Dendritic cell treated with granulocyte-macrophage colony-stimulating factor and Interleukin-4, amounts not matched to agents 40 ng/mL and 50 ng/mL, for 4 days (primary cell): ENCODE measurements around the gene CCDC92.

Experiments used
- H3K27ac Mint-ChIP-seq: one replicate; pipeline ENCODE4 v1.8.0; 2022; ENCODE audit warnings: mild to moderate bottlenecking, mixed read lengths
- H3K27me3 Mint-ChIP-seq: one replicate; pipeline ENCODE4 v1.8.0; 2022; ENCODE audit warnings: mild to moderate bottlenecking, mixed read lengths
- H3K36me3 Mint-ChIP-seq: one replicate; pipeline ENCODE4 v1.8.0; 2022; ENCODE audit warnings: low read depth, mixed read lengths
- H3K4me1 Mint-ChIP-seq: one replicate; pipeline ENCODE4 v1.8.0; 2022; ENCODE audit warnings: low read depth, mixed read lengths
- H3K4me3 Mint-ChIP-seq: one replicate; pipeline ENCODE4 v1.8.0; 2022; ENCODE audit warnings: mild to moderate bottlenecking, moderate library complexity, mixed read lengths
- H3K9me3 Mint-ChIP-seq: one replicate; pipeline ENCODE4 v1.8.0; 2022; ENCODE audit warnings: mixed read lengths
- intact Hi-C: fragments of 100-400 bp; cut with micrococcal nuclease; formaldehyde crosslinking; loops from one replicate; pipeline ENCODE4 v1.15.0; 2022

Gene CCDC92

DNA sequence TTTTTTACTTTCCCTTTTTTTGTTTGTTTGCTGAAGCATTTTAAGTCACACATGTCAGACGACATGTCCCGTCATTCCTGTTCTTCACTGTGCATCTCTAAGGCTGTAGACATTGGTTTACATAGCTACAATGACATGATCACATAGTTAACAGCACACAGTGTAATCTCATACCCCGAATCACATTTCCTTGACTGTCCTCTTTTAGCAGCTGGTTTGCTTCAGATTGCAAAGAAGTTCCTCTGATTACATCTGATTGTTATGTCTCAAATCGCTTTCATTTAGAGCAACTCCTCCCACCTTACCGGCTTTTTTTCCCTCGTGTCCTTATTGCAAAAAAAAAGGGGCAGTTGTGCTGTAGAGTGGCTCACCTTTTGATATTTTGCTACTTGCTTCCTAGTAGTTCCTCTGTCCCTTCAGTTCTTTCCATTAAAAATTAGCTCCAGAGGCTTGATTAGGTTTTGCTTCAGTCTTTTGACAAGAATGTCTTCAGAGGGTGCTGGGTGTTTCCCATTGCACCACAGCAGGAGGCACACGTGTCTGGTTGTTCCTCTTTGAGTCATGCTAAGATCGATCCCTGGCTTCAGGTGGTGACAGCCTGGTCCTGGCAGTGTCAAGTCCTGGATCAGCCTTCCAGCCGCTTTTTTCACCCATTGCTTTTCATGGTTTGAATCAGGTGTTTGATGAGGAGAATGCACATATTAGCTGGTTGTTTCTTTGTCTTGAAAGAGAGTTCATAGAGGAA, 35.4 kb upstream of the CCDC92 start:
- H3K4me1 Mint-ChIP-seq, result peaks cover 30% of the 10 kb centered on the region
- H3K9me3 Mint-ChIP-seq, result no peaks in the 10 kb centered on the region
- H3K27me3 Mint-ChIP-seq, result no peaks in the 10 kb centered on the region
- intact Hi-C loops, result no loop called here
- H3K4me3 Mint-ChIP-seq, result no peak overlapping the region
- no peak overlapping the region for H3K27ac Mint-ChIP-seq
- peaks cover 36% of the 10 kb centered on the region for H3K36me3 Mint-ChIP-seq

DNA sequence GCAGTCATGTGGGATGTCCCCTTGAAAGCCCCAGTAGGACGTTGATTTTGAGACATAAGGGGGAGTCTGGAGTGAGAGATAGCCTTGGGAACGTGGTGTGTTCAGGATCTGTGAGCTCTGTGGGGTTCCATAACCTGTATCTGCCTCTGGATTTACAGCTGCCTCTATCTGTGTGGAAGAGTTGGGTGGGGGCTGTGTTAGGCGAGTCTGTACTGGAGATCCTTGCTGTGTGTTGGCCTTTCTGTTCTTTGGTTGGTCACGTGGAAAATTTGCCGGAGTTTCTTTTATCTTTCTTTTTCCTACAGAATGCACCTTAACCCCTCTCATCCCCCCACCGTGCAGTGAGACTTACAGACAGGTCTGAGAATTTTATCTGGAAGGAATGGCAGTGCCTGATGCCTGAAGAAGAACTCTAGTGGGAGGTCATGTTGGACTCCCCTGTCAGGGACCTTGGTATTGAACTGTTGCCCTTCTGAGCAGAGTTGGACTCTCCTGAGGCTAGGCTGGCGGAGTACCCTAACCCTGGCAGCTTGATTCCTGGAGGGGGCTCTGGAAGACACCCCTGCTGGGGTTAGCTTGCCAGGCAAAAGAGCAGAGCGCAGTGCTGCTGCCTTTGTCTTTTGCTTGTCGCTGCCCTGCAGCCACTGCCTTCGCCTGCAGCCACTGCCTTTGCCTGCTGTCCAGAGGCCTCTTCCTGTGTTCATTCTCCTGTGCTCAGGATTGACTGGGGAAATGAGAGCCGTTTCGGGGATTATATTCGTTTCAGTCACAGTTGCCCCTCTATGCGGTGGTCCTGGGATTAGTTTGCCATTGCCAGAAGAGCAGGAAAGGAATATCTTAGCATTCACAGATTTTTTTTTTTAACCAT, 34.4 kb upstream of the CCDC92 start:
- Mint-ChIP-seq H3K27me3 (no peaks in the 10 kb centered on the region), H3K36me3 (peaks cover 27% of the 10 kb centered on the region), H3K4me1 (peaks cover 30% of the 10 kb centered on the region), H3K4me3 (no peak overlapping the region), H3K27ac (peak overlapping the region; percentile 4), H3K9me3 (no peaks in the 10 kb centered on the region)
- intact Hi-C loops, result no loop called here

DNA sequence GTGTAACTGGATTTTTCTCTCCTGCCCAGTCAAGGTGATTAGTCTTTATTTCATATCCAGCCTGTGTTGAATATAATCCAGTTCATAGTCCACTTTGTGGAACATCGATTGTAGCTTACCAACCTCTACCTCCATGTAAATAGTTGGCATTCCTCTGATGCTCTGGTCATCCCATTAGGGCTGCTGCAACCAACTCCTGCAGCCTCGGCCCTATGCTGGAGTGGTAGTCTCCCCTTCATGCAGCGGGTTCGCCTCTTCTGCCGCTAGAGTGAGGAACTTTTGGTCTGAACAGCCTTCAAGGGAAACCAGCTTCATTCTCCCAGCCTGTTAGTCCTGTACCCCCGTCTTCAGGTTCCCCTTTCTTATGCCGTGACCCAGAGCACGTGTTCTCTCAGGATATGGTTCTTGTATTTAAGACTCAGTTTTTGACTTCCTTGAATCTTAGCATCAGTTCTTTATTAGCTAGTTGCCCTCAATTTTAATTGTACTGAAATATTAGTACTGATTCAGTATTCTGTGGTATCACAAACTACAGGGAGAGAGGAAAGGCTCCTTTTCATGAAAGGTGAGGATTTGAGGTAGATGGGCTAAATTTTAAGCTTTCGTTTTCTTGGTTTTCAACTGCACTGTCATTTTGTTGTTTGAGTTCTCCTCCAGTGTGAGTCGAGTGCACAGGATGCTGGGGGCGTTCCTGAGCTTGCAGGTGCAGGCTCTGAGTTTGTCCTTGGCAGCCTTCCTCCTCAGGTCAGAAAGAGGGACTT, 33.6 kb upstream of the CCDC92 start:
- no peak overlapping the region for H3K4me3 Mint-ChIP-seq
- peaks cover 18% of the 10 kb centered on the region for H3K36me3 Mint-ChIP-seq
- no peaks in the 10 kb centered on the region for H3K9me3 Mint-ChIP-seq
- H3K27me3 Mint-ChIP-seq, result no peaks in the 10 kb centered on the region
- peaks cover 30% of the 10 kb centered on the region for H3K4me1 Mint-ChIP-seq
- intact Hi-C loops, result no loop called here
- peak overlapping the region; percentile 4 for H3K27ac Mint-ChIP-seq

DNA sequence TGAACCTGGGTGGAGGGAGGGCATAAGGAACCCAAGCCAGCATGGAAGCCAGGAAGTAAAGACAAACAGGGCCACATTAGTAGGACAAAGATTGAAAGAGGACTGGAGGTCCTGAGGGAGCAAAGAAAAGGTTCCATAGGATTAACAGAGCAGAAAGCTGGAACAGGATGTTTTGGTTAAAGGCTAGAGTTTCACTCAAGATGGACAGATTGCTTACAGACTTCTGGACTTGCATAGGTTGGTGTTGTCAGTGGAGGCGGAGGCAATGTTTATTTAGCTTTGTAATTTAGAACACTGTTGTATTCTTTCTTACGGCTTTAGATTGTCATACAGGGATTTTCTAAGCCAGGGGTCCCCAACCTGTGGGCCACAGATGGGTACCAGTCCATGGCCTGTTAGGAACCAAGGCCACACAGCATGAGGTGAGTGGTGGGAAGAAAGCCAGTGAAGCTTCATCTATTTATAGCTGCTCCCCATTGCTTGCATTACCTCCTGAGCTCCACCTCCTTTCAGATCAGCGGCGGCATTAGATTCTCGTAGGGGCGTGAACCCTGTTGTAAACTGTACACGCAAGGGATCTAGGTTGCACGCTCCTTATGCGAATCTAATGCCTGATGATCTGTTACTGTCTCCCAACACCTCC, 31.7 kb upstream of the CCDC92 start:
- Mint-ChIP-seq H3K4me1 (peaks cover 30% of the 10 kb centered on the region), H3K27me3 (no peaks in the 10 kb centered on the region), H3K4me3 (no peak overlapping the region), H3K9me3 (no peaks in the 10 kb centered on the region), H3K36me3 (peaks cover 8% of the 10 kb centered on the region), H3K27ac (no peak overlapping the region)
- intact Hi-C loops, result no loop called here

DNA sequence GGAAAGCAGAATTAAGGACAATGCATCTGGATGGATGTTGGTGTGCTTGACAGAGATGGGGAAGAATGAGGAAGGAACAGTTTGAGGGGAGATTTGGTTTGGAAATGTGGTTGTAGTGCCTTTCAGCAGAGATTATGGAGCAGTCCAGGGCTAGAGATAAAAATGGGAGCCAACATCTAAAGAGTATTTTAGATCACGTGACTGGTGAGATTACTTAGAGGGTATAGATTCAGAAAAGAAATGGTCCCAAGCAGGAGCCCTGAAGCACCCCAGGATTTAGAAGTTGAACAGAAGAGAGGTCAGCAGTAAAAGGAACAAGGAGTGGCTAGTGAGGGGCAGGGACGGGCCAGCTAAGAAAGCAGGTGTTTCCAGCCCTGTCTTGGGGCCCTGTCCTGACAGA, 30.0 kb upstream of the CCDC92 start:
- no peak overlapping the region for H3K27ac Mint-ChIP-seq
- no peaks in the 10 kb centered on the region for H3K27me3 Mint-ChIP-seq
- intact Hi-C loops, result no loop called here
- peaks cover 22% of the 10 kb centered on the region for H3K4me1 Mint-ChIP-seq
- H3K36me3 Mint-ChIP-seq, result peaks cover 16% of the 10 kb centered on the region
- H3K4me3 Mint-ChIP-seq, result no peak overlapping the region
- H3K9me3 Mint-ChIP-seq, result no peaks in the 10 kb centered on the region

DNA sequence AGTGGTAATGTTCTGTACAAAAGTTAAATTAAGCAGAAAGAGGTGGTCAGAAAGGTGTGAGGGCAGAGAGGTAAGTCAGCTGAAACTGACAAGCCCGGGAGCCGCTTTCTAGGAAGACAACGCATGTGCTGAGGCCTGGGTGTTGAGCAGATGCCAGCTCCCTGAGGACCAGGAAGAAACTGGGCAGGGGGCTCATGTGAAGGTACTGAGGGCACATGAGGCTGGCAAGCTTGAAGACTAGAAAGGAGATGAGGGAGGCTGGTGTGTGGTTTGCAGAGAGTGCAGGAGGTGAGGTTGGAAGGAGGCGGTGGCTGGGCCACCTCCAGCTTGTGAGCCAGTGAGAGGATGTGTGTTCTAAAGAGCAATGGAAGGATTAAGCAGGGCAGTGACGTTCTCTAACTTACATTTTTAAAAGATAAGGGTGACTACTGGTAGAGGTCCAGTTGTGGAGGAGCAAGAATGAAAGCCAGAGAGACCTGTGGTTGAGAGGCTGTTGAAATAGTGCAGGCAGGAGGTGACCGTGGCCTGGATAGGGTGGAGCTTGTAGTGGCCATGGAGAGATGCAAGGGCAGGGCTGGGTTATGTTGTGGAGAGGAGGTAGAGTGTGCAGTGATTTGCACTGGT, 29.5 kb upstream of the CCDC92 start:
- Mint-ChIP-seq H3K4me1 (peaks cover 17% of the 10 kb centered on the region), H3K27ac (no peak overlapping the region), H3K27me3 (no peaks in the 10 kb centered on the region), H3K9me3 (no peaks in the 10 kb centered on the region), H3K36me3 (peaks cover 15% of the 10 kb centered on the region), H3K4me3 (no peak overlapping the region)
- intact Hi-C loops, result no loop called here

DNA sequence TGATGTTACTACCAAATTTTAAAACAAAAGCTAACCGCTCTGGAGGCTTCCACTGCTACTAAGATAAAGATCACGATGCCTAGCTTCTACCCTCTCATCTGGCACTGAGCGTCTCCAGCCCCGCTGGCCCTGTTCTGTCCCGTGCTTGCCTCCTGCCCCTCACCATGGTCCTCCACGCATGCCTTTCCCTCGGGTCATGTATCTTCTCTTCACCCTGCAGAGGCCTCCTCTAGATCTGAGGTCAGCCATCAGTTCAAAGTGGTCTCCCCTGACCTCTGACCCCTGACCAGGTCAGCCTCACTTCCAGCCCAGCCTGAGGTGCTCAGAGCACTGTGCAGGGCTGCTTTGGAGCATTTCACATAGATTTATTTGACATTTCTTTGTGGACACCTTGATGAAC, 28.7 kb upstream of the CCDC92 start:
- Mint-ChIP-seq H3K4me3 (no peak overlapping the region), H3K36me3 (peaks cover 19% of the 10 kb centered on the region), H3K4me1 (peaks cover 9% of the 10 kb centered on the region), H3K9me3 (no peaks in the 10 kb centered on the region), H3K27ac (no peak overlapping the region), H3K27me3 (no peaks in the 10 kb centered on the region)
- intact Hi-C loops, result no loop called here

DNA sequence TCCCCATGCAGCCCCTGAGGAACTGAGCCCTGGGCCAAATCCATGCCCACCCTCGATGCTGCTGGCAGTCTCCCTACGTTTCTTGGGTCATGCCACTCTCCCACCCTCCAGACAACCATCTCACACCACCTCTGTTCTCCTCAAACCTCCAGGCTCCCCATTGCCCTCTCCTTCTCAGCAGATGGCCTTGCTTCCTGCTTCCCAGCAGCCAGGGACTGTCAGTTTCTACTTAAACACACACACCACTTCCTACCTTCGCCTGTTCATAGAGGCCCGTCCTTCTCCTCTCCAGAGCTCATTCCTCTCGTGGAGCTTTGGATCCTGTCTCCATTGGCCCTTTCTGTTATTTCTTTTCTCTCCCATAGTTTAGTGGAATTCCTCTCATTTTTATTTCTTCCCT, 27.5 kb upstream of the CCDC92 start:
- no peaks in the 10 kb centered on the region for H3K9me3 Mint-ChIP-seq
- intact Hi-C loops, result no loop called here
- no peaks in the 10 kb centered on the region for H3K27me3 Mint-ChIP-seq
- H3K36me3 Mint-ChIP-seq, result peaks cover 32% of the 10 kb centered on the region
- no peak overlapping the region for H3K27ac Mint-ChIP-seq
- no peak overlapping the region for H3K4me3 Mint-ChIP-seq
- no peaks in the 10 kb centered on the region for H3K4me1 Mint-ChIP-seq

DNA sequence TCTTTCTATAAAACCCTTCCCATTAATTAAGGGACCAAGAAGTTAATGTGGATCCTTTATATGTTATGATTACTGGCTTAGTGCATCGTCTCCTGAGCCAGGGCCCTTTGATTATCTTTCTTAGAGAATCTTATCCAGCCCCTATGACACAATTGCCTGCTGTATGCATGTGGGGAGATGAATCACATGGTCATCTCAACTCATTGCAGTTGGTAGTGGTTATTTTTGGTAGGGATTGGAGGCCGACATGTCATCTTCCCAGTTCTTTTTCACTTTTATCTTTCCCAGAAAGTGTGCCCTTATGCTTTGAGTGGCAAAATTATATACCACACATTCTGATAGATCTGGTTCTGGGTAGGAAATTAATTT, 26.3 kb upstream of the CCDC92 start:
- H3K4me1 Mint-ChIP-seq, result no peaks in the 10 kb centered on the region
- H3K9me3 Mint-ChIP-seq, result no peaks in the 10 kb centered on the region
- peaks cover 39% of the 10 kb centered on the region for H3K36me3 Mint-ChIP-seq
- intact Hi-C loops, result no loop called here
- no peak overlapping the region for H3K27ac Mint-ChIP-seq
- H3K4me3 Mint-ChIP-seq, result no peak overlapping the region
- H3K27me3 Mint-ChIP-seq, result no peaks in the 10 kb centered on the region

DNA sequence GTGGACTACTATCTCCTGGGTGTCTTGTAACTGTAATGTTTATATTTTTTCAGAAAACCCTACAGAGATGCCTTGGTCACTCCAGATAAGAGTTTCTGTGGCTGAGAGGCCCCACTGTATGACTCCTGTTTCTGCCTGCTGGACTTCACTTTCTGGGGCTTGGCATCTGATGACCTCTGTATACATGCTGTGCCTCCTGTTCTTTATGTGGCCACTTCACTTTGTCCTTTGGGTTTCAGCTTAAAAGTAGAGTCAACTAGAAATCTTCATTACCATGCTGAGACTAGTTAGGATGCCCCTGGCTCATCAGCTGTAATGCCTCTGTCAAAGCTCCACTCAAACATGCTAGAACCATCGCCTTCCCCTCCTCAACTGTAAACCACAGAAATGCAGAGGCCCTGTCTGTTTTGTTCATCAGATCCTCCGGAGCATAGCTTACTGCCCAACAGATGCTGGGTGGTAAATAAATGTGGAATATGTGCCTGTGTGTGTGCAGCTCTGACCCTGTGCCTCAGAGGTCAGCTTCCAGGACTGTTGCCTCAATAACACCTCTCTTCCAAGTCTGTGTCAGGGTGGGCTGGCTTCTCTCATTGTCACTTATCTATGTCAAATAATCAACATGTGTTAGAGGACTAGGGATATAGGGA, 25.8 kb upstream of the CCDC92 start:
- Mint-ChIP-seq H3K4me1 (no peaks in the 10 kb centered on the region), H3K4me3 (no peak overlapping the region), H3K9me3 (no peaks in the 10 kb centered on the region), H3K27ac (no peak overlapping the region), H3K36me3 (peaks cover 44% of the 10 kb centered on the region), H3K27me3 (no peaks in the 10 kb centered on the region)
- intact Hi-C loops, result no loop called here

DNA sequence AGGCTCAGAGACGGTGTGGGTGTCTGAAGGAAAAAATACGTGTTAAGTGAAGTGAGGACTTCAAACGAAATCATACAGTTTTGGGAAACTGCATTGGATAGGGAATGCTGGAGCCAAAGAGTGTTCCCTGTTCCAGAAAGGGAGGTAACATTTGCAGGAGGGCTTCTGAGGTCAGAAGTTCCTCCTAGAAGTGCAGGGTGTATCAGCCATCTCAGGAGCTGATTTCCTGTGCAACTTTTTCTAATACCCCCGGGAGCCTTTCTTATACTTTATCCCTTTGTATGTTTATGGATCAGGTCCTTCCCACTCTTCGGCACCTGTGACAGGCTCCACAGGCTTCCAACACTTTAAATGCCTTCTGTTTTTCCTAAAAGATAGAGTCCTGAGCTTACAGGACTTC, 25.3 kb upstream of the CCDC92 start:
- H3K36me3 Mint-ChIP-seq, result peaks cover 49% of the 10 kb centered on the region
- no peak overlapping the region for H3K4me3 Mint-ChIP-seq
- no peaks in the 10 kb centered on the region for H3K4me1 Mint-ChIP-seq
- no peaks in the 10 kb centered on the region for H3K9me3 Mint-ChIP-seq
- no peak overlapping the region for H3K27ac Mint-ChIP-seq
- intact Hi-C loops, result no loop called here
- H3K27me3 Mint-ChIP-seq, result no peaks in the 10 kb centered on the region

DNA sequence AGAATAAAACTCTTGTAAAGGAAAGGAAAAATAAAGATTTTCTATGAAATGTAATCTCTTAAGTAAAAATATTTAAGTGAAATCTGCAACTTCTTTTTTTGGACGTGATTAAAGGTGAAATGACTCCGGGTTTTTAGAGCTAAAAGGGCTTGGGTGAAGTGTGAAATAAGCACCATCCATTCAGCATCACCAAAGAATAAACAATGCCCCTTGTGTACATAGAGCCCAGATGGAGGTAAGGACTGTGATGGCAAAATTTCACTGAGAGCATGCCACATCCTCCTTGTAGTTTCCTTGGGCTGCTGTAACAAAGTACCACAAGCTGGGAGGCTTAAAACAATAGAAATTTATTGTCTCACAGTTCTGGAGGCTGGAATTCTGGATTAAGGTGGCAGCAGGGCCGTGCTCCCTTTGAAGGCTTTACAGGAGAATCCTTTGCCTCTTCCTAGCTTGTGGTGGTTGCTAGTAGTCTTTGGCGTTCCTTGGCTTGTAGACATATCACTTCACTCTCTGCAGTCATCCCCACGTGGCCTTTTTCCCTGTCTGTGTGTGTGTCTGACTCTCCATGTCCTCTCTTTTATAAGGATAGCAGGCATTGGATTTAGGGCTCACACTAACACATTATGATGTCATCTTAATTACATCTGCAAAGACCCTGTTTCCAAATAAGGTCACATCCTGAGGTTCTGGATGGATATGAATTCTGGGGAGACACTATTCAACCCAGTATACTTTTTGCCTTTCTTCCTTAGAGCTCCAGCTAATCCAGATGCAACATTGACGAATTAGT, 24.6 kb upstream of the CCDC92 start:
- Mint-ChIP-seq H3K4me1 (no peaks in the 10 kb centered on the region), H3K27me3 (no peaks in the 10 kb centered on the region), H3K9me3 (no peaks in the 10 kb centered on the region), H3K36me3 (peaks cover 56% of the 10 kb centered on the region), H3K27ac (no peak overlapping the region), H3K4me3 (no peak overlapping the region)
- intact Hi-C loops, result no loop called here
